ENCODE data around the gene OLIG3. TPM values are rescaled to one million over a fixed set of nuclear protein-coding genes. Genes with fewer than 3 reads are reported as not detected.

OLIG3 gene
- polyA plus RNA-seq (2013) = not detected

GRCh38 chr6:137494281-137494987 is at the start of gene OLIG3:
Gene OLIG3, minus strand, starts transcription at chr6:137494394. Its CDS starts 224 bp downstream, at chr6:137494170.
- ChIA-PET CTCF (no interaction called here), POLR2A (no interaction called here)
- Histone ChIP-seq H3K27me3 (replicated peaks in 2 of 5; ENCODE audit: control insufficient read depth in 4 of 5, insufficient read depth in 5 of 5, low read length in 4 of 5) (peaks cover 42 to 100% (median 75%) of the 10 kb centered on the region in 5 experiments), H3K4me1 (ENCODE audit: control extremely low read depth in 1 of 4, control insufficient read depth in 4 of 4, insufficient read depth in 4 of 4, low read length in 3 of 4) (peaks cover 0 to 30% (median 16%) of the 10 kb centered on the region in 4 experiments), H3K9me3 (ENCODE audit: control extremely low read depth in 1 of 5, control insufficient read depth in 4 of 5, insufficient read depth in 2 of 5, low read depth in 1 of 5, low read length in 4 of 5) (peaks cover 0 to 2% (median 0%) of the 10 kb centered on the region in 5 experiments), H3K36me3 (ENCODE audit: control insufficient read depth in 4 of 4, insufficient read depth in 4 of 4, low read length in 3 of 4) (no peaks in the 10 kb centered on the region), H3K27ac (ENCODE audit: insufficient read depth in 1 of 2, low read depth in 1 of 2, low read length in 2 of 2, poor library complexity in 1 of 2, severe bottlenecking in 2 of 2) (no peak within 1 kb of the TSS), H3K4me3 (ENCODE audit: control insufficient read depth in 1 of 7, extremely low read depth in 1 of 7, insufficient read depth in 4 of 7, low read depth in 2 of 7, low read length in 6 of 7) (no peak within 1 kb of the TSS)
- 6% methylated on average over 14 of the region's 23 CpGs for WGBS (ENCODE audit: insufficient coverage)
- peak in 2 of 3 donors; percentile 40 to 44 for DNase-seq

- no peak for DNase-seq
- Histone ChIP-seq H3K27me3 (replicated peaks in 2 of 5; ENCODE audit: control insufficient read depth in 4 of 5, insufficient read depth in 5 of 5, low read length in 4 of 5) (peaks cover 0 to 16% (median 0%) of the 10 kb centered on the region in 5 experiments), H3K4me1 (ENCODE audit: control extremely low read depth in 1 of 4, control insufficient read depth in 4 of 4, insufficient read depth in 4 of 4, low read length in 3 of 4) (no peaks in the 10 kb centered on the region), H3K36me3 (ENCODE audit: control insufficient read depth in 4 of 4, insufficient read depth in 4 of 4, low read length in 3 of 4) (no peaks in the 10 kb centered on the region), H3K27ac (ENCODE audit: insufficient read depth in 1 of 2, low read depth in 1 of 2, low read length in 2 of 2, poor library complexity in 1 of 2, severe bottlenecking in 2 of 2) (no peak overlapping the region), H3K9me3 (ENCODE audit: control extremely low read depth in 1 of 5, control insufficient read depth in 4 of 5, insufficient read depth in 2 of 5, low read depth in 1 of 5, low read length in 4 of 5) (peaks cover 0 to 3% (median 0%) of the 10 kb centered on the region in 5 experiments), H3K4me3 (ENCODE audit: control insufficient read depth in 1 of 7, extremely low read depth in 1 of 7, insufficient read depth in 4 of 7, low read depth in 2 of 7, low read length in 6 of 7) (no peak overlapping the region)
- POLR2A ChIA-PET = no interaction called here
- CTCF ChIA-PET = no interaction called here
- WGBS (ENCODE audit: insufficient coverage) = 90% methylated on average over 2 of the region's 2 CpGs
These were observed 48.9 kb upstream of the OLIG3 start for GRCh38 chr6:137543114-137543513.

GRCh38 chr6:137542713-137543112 is 48.5 kb upstream of the OLIG3 start:
- peaks cover 0 to 14% (median 0%) of the 10 kb centered on the region in 5 experiments for H3K27me3 ChIP-seq (replicated peaks in 2 of 5; ENCODE audit: control insufficient read depth in 4 of 5, insufficient read depth in 5 of 5, low read length in 4 of 5)
- peaks cover 0 to 3% (median 0%) of the 10 kb centered on the region in 5 experiments for H3K9me3 ChIP-seq (ENCODE audit: control extremely low read depth in 1 of 5, control insufficient read depth in 4 of 5, insufficient read depth in 2 of 5, low read depth in 1 of 5, low read length in 4 of 5)
- H3K36me3 ChIP-seq (ENCODE audit: control insufficient read depth in 4 of 4, insufficient read depth in 4 of 4, low read length in 3 of 4) = no peaks in the 10 kb centered on the region
- CTCF ChIA-PET = no interaction called here
- WGBS (ENCODE audit: insufficient coverage) = no CpG with 5 or more reads among the region's 1 CpG
- POLR2A ChIA-PET = no interaction called here
- H3K27ac ChIP-seq (ENCODE audit: insufficient read depth in 1 of 2, low read depth in 1 of 2, low read length in 2 of 2, poor library complexity in 1 of 2, severe bottlenecking in 2 of 2) = no peak overlapping the region
- H3K4me1 ChIP-seq (ENCODE audit: control extremely low read depth in 1 of 4, control insufficient read depth in 4 of 4, insufficient read depth in 4 of 4, low read length in 3 of 4) = no peaks in the 10 kb centered on the region
- no peak overlapping the region for H3K4me3 ChIP-seq (ENCODE audit: control insufficient read depth in 1 of 7, extremely low read depth in 1 of 7, insufficient read depth in 4 of 7, low read depth in 2 of 7, low read length in 6 of 7)
- no peak for DNase-seq

- 100% methylated on average over 1 of the region's 4 CpGs for WGBS (ENCODE audit: insufficient coverage)
- CTCF ChIA-PET = interaction anchor here (0.8 kb wide), 1 partner anchor 17 kb away, joined by 3 read pairs; no protein-coding TSS in a partner anchor
- Histone ChIP-seq H3K27ac (ENCODE audit: insufficient read depth in 1 of 2, low read depth in 1 of 2, low read length in 2 of 2, poor library complexity in 1 of 2, severe bottlenecking in 2 of 2) (no peak overlapping the region), H3K27me3 (replicated peaks in 2 of 5; ENCODE audit: control insufficient read depth in 4 of 5, insufficient read depth in 5 of 5, low read length in 4 of 5) (peaks cover 3 to 11% (median 5%) of the 10 kb centered on the region in 5 experiments), H3K36me3 (ENCODE audit: control insufficient read depth in 4 of 4, insufficient read depth in 4 of 4, low read length in 3 of 4) (no peaks in the 10 kb centered on the region), H3K4me1 (ENCODE audit: control extremely low read depth in 1 of 4, control insufficient read depth in 4 of 4, insufficient read depth in 4 of 4, low read length in 3 of 4) (no peaks in the 10 kb centered on the region), H3K4me3 (ENCODE audit: control insufficient read depth in 1 of 7, extremely low read depth in 1 of 7, insufficient read depth in 4 of 7, low read depth in 2 of 7, low read length in 6 of 7) (no peak overlapping the region), H3K9me3 (ENCODE audit: control extremely low read depth in 1 of 5, control insufficient read depth in 4 of 5, insufficient read depth in 2 of 5, low read depth in 1 of 5, low read length in 4 of 5) (peaks cover 0 to 3% (median 0%) of the 10 kb centered on the region in 5 experiments)
- no peak for DNase-seq
- POLR2A ChIA-PET = no interaction called here
These were observed 47.4 kb upstream of the OLIG3 start for GRCh38 chr6:137541534-137542063.

- no peak for DNase-seq
- Histone ChIP-seq H3K4me1 (ENCODE audit: control extremely low read depth in 1 of 4, control insufficient read depth in 4 of 4, insufficient read depth in 4 of 4, low read length in 3 of 4) (no peaks in the 10 kb centered on the region), H3K4me3 (ENCODE audit: control insufficient read depth in 1 of 7, extremely low read depth in 1 of 7, insufficient read depth in 4 of 7, low read depth in 2 of 7, low read length in 6 of 7) (no peak overlapping the region), H3K9me3 (ENCODE audit: control extremely low read depth in 1 of 5, control insufficient read depth in 4 of 5, insufficient read depth in 2 of 5, low read depth in 1 of 5, low read length in 4 of 5) (peaks cover 0 to 2% (median 0%) of the 10 kb centered on the region in 5 experiments), H3K27ac (ENCODE audit: insufficient read depth in 1 of 2, low read depth in 1 of 2, low read length in 2 of 2, poor library complexity in 1 of 2, severe bottlenecking in 2 of 2) (no peak overlapping the region), H3K36me3 (ENCODE audit: control insufficient read depth in 4 of 4, insufficient read depth in 4 of 4, low read length in 3 of 4) (no peaks in the 10 kb centered on the region), H3K27me3 (replicated peaks in 2 of 5; ENCODE audit: control insufficient read depth in 4 of 5, insufficient read depth in 5 of 5, low read length in 4 of 5) (peaks cover 3 to 20% (median 9%) of the 10 kb centered on the region in 5 experiments)
- POLR2A ChIA-PET = no interaction called here
- 81% methylated on average over 6 of the region's 6 CpGs for WGBS (ENCODE audit: insufficient coverage)
- CTCF ChIA-PET = no interaction called here
These were observed 42.0 kb upstream of the OLIG3 start for GRCh38 chr6:137536104-137536773.

GRCh38 chr6:137531376-137532092 is 37.3 kb upstream of the OLIG3 start:
- no peak overlapping the region for H3K4me3 ChIP-seq (ENCODE audit: control insufficient read depth in 1 of 7, extremely low read depth in 1 of 7, insufficient read depth in 4 of 7, low read depth in 2 of 7, low read length in 6 of 7)
- POLR2A ChIA-PET = no interaction called here
- WGBS (ENCODE audit: insufficient coverage) = 87% methylated on average over 3 of the region's 7 CpGs

More at GRCh38 chr6:137531376-137532092, 37.3 kb upstream of the OLIG3 start:
- no peak for DNase-seq
- Histone ChIP-seq H3K9me3 (ENCODE audit: control extremely low read depth in 1 of 5, control insufficient read depth in 4 of 5, insufficient read depth in 2 of 5, low read depth in 1 of 5, low read length in 4 of 5) (peaks cover 0 to 2% (median 2%) of the 10 kb centered on the region in 5 experiments), H3K36me3 (ENCODE audit: control insufficient read depth in 4 of 4, insufficient read depth in 4 of 4, low read length in 3 of 4) (no peaks in the 10 kb centered on the region), H3K4me1 (ENCODE audit: control extremely low read depth in 1 of 4, control insufficient read depth in 4 of 4, insufficient read depth in 4 of 4, low read length in 3 of 4) (no peaks in the 10 kb centered on the region), H3K27me3 (replicated peaks in 2 of 5; ENCODE audit: control insufficient read depth in 4 of 5, insufficient read depth in 5 of 5, low read length in 4 of 5) (peaks cover 2 to 21% (median 8%) of the 10 kb centered on the region in 5 experiments), H3K27ac (ENCODE audit: insufficient read depth in 1 of 2, low read depth in 1 of 2, low read length in 2 of 2, poor library complexity in 1 of 2, severe bottlenecking in 2 of 2) (no peak overlapping the region)
- CTCF ChIA-PET = interaction anchor here (0.7 kb wide), 1 partner anchor 12 kb away, joined by 3 read pairs; no protein-coding TSS in a partner anchor

Measured in common myeloid progenitor, CD34-positive (primary cell).